Mesothelial cell of epicardium (in vitro differentiated cells): ENCODE data around the gene TIMM8A. TPM values are rescaled to one million over a fixed set of nuclear protein-coding genes. Genes with fewer than 3 reads are reported as not detected.

Experiments used
- DNase-seq, 2 experiments: peaks; one replicate each; pipeline ENCODE4 v3.0.0; 2021; ENCODE audit warnings: low spot score in 2 of 2; ENCODE audit not compliant: unreplicated experiment in 2 of 2
- H3K27ac Mint-ChIP-seq: 2 replicates; pipeline ENCODE4 v1.8.0; 2021; ENCODE audit warnings: mixed read lengths
- H3K27me3 Mint-ChIP-seq: 2 replicates; pipeline ENCODE4 v1.8.0; 2021; ENCODE audit warnings: low read depth, mixed read lengths
- H3K36me3 Mint-ChIP-seq: 2 replicates; pipeline ENCODE4 v1.8.0; 2021; ENCODE audit warnings: mixed read lengths
- H3K4me1 Mint-ChIP-seq: 2 replicates; pipeline ENCODE4 v1.8.0; 2021; ENCODE audit warnings: mixed read lengths
- H3K4me3 Mint-ChIP-seq: 2 replicates; pipeline ENCODE4 v1.8.0; 2021; ENCODE audit warnings: mild to moderate bottlenecking, moderate library complexity, mixed read lengths
- H3K9me3 Mint-ChIP-seq: 2 replicates; pipeline ENCODE4 v1.8.0; 2021; ENCODE audit warnings: mixed read lengths
- CTCF ChIP-seq: fragments of 200-600 bp; sonication (generic); IDR thresholded peaks from one replicate; pipeline ENCODE4 v1.5.0; 2021; ENCODE audit warnings: antibody characterized with exemption; ENCODE audit not compliant: unreplicated experiment
- total RNA-seq: library from RNA; stranded (reverse); gene quantifications from 3 replicates; pipeline ENCODE4 v1.2.1, GENCODE V29; 2021

Gene TIMM8A
- total RNA-seq = 12.2 to 16.7 TPM (median 14.3 TPM) in 3 replicates

- TF ChIP-seq CTCF = no peak
- H3K27me3 Mint-ChIP-seq = no peaks in the 10 kb centered on the region
- peak within 1 kb of the TSS; percentile 86 for H3K27ac Mint-ChIP-seq
- H3K4me3 Mint-ChIP-seq = peak within 1 kb of the TSS; percentile 86
- H3K9me3 Mint-ChIP-seq = peaks cover 6% of the 10 kb centered on the region
- H3K36me3 Mint-ChIP-seq = peaks cover 7% of the 10 kb centered on the region
- H3K4me1 Mint-ChIP-seq = peaks cover 8% of the 10 kb centered on the region
- peak; percentile 36 to 68 for DNase-seq
These were observed at the start of gene TIMM8A for GRCh38 chrX:101348452-101349192. Gene TIMM8A, minus strand, starts transcription at chrX:101348742. Its CDS starts 78 bp downstream, at chrX:101348664.

- TF ChIP-seq CTCF = no peak
- H3K36me3 Mint-ChIP-seq = peaks cover 18% of the 10 kb centered on the region
- no peak overlapping the region for H3K4me3 Mint-ChIP-seq
- DNase-seq = no peak
- peaks cover 5% of the 10 kb centered on the region for H3K4me1 Mint-ChIP-seq
- peaks cover 10% of the 10 kb centered on the region for H3K9me3 Mint-ChIP-seq
- H3K27ac Mint-ChIP-seq = peak overlapping the region; percentile 4
- no peaks in the 10 kb centered on the region for H3K27me3 Mint-ChIP-seq
These were observed 49.2 kb upstream of the TIMM8A start for GRCh38 chrX:101397779-101398178.

- H3K9me3 Mint-ChIP-seq = peaks cover 6% of the 10 kb centered on the region
- no peak for DNase-seq
These were observed 47.2 kb upstream of the TIMM8A start for GRCh38 chrX:101395789-101396188.

GRCh38 chrX:101394372-101394771 lies 45.8 kb upstream of the TIMM8A start:
- DNase-seq = no peak
- H3K27ac Mint-ChIP-seq = no peak overlapping the region
- peaks cover 2% of the 10 kb centered on the region for H3K9me3 Mint-ChIP-seq

More at GRCh38 chrX:101395789-101396188, 47.2 kb upstream of the TIMM8A start:
- Mint-ChIP-seq H3K4me1 (peaks cover 10% of the 10 kb centered on the region), H3K4me3 (no peak overlapping the region), H3K27ac (no peak overlapping the region), H3K36me3 (peaks cover 16% of the 10 kb centered on the region), H3K27me3 (no peaks in the 10 kb centered on the region)
- TF ChIP-seq CTCF = no peak

GRCh38 chrX:101393530-101394305 lies 45.2 kb upstream of the TIMM8A start:
- peaks cover 13% of the 10 kb centered on the region for H3K4me1 Mint-ChIP-seq
- no peak for TF ChIP-seq CTCF
- no peaks in the 10 kb centered on the region for H3K9me3 Mint-ChIP-seq
- no peak for DNase-seq
- peak overlapping the region; percentile 72 for H3K27ac Mint-ChIP-seq
- H3K27me3 Mint-ChIP-seq = no peaks in the 10 kb centered on the region
- no peak overlapping the region for H3K4me3 Mint-ChIP-seq
- peaks cover 6% of the 10 kb centered on the region for H3K36me3 Mint-ChIP-seq

More at GRCh38 chrX:101394372-101394771, 45.8 kb upstream of the TIMM8A start:
- no peak for TF ChIP-seq CTCF
- H3K4me3 Mint-ChIP-seq = no peak overlapping the region
- H3K36me3 Mint-ChIP-seq = peaks cover 8% of the 10 kb centered on the region
- H3K4me1 Mint-ChIP-seq = peaks cover 13% of the 10 kb centered on the region
- H3K27me3 Mint-ChIP-seq = no peaks in the 10 kb centered on the region
